Stimulated activated CD8-positive, alpha-beta memory T cell treated with anti-CD3 and anti-CD28 coated beads, Interleukin-12 subunit alpha, Interleukin-12 subunit beta, amount 100 ng/mL, for 4 hours (primary cell): ENCODE results near the gene ARVCF.

Experiments
- DNase-seq: peaks from one replicate; pipeline ENCODE4 v3.0.0-alpha.2; 2020; ENCODE audit warnings: low read depth

The ARVCF gene

GRCh38 chr22:19998991-19999820, 17.4 kb downstream of the ARVCF start:
- no peak for DNase-seq

GRCh38 chr22:19998232-19998951, 18.2 kb downstream of the ARVCF start:
- no peak for DNase-seq

GRCh38 chr22:19997561-19998231, 18.9 kb downstream of the ARVCF start:
- DNase-seq = no peak

- no peak for DNase-seq
Observed at GRCh38 chr22:19996694-19997384, 19.8 kb downstream of the ARVCF start.

DNA sequence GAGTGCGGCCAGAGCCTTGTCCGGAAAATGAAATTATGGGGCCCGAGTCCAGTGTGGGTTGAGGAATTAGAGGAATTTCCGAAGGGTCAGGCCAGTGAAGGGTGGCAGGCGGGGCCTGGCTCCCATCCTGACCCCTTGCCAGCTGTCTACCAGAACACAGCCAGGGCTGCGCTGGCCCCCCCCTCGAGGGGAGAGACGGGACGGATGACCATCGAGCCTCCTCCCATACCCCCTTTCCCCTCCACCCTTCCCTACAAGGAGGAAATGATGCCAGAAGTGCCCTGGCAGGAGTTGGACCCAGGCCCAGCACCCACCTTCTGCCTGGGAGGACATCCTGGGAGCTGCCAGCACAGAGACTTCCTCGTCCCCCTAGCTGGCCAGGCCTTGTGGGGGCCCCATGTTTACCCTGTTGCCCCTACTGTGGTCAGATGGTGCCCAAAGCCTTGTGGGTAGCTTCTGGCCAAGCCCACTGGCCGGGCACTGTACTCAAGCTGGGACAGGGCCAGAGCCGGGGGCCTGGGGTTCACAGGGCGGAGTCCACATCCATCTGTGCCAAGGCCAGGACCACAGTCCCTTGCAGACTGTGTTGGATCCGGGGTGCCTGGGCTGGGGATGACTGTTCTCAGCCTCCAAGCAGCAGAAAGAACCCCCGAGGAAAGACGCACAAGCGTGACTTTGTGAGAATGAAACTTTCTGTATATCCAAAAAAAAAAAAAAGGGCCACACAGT, 20.8 kb downstream of the ARVCF start:
- DNase-seq = no peak

GRCh38 chr22:19994851-19995610, 21.6 kb downstream of the ARVCF start:
- no peak for DNase-seq

GRCh38 chr22:19993926-19994325, 22.7 kb downstream of the ARVCF start:
- DNase-seq = no peak

- no peak for DNase-seq
Observed at GRCh38 chr22:19992921-19993355, 23.7 kb downstream of the ARVCF start.

- DNase-seq = no peak
Observed at GRCh38 chr22:19992481-19992911, 24.1 kb downstream of the ARVCF start.

DNA sequence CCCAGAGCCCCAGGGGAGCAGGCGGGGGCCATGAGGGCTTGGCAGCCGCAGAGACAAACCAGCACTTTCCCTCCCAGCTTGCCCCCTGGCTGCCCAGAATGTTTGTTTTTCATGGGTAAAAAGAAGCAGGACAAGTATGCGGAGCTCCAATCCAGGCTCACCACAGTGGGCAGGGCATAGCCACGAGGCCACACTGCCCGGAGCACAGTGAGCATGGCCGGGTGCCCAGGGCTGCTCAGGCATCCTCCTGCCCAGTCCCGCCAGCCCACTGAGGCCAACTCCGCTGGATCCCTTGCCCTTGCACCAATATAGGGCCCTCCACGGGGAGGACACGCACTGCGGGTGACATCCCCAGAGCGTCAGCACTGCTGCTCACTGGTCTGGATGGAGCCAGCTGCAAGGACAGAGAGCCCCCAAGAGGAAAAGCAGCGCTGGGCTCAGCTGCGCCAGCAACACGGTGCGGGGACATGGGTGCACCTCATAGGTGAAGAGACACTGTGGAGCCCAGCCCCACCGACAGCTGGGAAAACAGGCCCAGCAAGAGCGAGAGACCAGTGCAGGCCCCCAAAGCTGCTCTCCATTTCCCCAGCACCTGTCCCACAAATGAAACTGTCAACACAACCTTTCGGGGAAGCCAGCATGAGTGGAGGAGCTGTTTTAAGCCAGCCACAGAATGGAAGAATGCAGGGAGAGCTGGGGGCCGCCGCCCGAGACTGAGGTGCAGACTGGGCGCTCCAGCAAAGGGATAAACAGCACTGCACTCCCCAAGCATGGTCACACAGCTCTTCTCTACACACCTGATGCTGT, 24.8 kb downstream of the ARVCF start:
- DNase-seq = no peak

DNA sequence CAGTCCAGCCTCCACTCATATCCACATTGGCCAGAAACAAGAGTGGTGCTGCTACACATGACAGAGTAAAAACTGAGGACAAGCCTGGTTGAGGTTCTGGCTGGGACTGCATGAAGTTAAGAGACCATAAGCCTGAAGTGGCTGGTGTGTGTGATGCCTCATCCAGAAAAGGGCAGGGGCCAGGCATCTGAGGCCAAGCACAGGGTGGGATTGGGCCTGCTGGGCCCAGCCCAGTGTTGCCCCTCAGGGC, 25.3 kb downstream of the ARVCF start:
- no peak for DNase-seq

DNA sequence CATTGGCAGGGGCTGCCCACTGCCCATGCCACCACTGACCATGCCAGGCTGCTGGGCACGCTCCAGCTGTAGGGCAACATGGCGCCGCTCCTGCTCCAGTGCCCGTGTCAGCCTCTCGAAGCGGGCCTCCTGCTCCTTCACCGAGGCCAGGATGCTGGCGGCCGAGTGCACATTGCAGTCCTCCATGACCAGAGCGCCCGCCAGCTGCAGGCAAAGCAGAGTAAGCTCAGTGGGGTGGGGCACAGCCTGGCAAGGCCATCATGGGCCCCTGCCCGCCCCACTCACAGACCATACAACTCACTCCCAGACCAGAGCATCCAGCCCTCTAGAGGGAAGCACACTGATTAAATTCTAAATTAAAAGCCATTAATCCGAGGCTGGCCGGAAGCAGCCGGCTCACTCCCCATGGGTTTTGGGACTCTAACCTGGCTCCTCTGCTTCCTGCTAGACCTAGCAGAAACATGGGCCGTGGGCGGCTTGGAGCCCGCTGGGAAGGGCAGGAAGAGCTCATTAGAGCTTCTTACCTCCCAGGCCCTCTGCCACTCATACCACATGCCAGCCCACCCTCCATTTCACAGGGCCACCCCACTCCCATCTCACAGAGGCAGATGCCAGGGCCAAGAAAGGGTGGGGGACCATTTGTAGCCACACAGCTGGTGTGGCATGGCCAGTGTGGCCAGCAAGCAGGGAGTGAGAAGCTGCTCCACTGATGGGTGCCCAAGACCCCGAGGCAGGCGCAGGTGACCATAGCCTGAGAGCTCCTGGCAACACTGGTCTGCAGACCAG, 25.8 kb downstream of the ARVCF start:
- DNase-seq = no peak

- no peak for DNase-seq
Observed at GRCh38 chr22:19990188-19990587, 26.4 kb downstream of the ARVCF start.

GRCh38 chr22:19989725-19990067, 26.9 kb downstream of the ARVCF start:
- DNase-seq = no peak

DNA sequence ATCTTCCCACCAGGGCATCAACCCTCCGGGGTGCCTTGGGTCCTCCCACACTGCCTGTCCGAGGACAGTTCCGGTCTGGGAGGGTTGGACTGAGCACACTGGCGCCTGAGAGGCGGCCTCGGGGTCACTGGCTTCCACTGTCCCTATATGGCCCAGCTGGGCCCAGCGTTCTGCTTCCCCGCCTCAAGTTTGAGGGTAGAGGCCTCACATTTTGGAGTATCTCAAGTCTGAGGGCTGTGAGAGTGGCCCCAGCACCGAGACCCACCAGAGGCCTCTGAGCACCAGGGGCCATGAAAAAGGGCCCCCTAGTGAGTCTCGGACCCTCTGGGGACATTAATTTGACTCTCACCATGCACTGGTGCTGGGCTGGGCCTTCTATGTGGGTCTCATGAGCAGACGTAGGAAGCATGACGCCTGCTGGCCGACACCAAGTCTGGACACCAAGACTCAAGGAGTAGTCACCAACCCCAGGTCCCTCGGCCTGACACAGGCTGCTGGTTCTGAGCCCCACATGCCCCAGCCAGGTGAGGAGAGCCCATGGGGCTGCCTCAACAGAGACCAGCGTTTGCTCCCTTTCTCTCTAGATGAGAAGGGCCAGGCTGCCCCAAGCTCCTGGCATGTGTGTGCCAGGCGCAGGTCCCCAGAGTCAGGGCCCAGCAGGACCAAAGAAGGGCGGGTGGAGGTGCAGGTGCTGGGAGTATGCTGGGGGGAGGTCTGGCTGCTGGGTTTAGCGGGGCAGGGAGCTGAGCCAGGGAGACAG, 27.5 kb downstream of the ARVCF start:
- no peak for DNase-seq

DNA sequence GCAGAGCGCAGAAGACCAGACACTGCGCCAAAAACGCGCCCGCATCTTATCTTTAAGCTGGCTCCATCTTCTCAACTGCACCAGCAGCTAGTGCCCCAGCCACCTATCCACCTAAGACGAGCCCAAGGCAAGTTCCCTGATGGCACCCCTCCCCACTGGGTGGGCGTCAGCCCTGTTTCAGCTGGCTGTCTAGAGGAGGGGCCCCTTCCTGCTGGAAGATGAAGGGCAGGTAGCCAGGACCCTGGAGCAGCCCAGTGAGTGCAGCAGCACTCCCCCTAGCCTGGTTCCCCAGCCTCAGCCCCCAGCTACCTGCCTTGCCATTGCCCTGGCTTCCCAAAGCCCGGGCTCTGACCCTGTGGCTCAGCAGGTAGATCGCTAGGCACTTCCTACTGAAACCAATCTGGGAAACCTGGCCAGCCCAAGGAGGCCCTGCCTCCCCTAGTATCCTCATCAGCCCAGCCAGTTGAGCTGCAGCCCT, 28.3 kb downstream of the ARVCF start:
- DNase-seq = no peak

GRCh38 chr22:19987394-19988306, 29.0 kb downstream of the ARVCF start:
- DNase-seq = no peak
